Camera-type eye (tissue), 1 donor: ENCODE results near the gene LCE3A. TPM values are rescaled to one million over a fixed set of nuclear protein-coding genes. Genes with fewer than 3 reads are reported as not detected.

ENCODE experiments used
- total RNA-seq: library from RNA; depleted of rRNA; stranded (reverse); fragments of >200 nt; gene quantifications from one replicate; pipeline ENCODE4 v1.2.3, GENCODE V29; 2014

LCE3A gene
- total RNA-seq: not detected

DNA sequence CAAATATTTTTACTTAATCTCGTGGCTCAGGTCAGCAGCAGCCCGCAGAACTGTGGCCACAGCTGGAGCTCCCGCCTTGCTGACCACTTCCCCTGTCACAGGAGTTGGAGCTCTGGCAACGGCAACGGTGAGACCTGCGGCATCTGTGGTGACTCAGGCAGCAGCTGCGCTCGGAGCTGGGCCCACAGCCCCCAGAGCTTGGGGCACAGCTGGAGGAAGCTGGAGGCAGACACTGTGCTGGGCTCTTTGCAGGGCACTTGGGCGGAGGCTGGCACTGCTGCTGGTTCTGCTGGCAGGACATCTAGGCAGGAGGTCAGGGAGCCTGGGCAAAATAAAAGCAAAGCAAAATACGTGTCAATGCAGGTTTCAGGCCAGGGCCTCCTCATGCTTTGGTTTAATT, at the start of gene LCE3A:
LCE3A (minus strand) TSS at position 301 of the 400 bp plus-strand sequence; CDS start at position 301, 0 bp downstream.

DNA sequence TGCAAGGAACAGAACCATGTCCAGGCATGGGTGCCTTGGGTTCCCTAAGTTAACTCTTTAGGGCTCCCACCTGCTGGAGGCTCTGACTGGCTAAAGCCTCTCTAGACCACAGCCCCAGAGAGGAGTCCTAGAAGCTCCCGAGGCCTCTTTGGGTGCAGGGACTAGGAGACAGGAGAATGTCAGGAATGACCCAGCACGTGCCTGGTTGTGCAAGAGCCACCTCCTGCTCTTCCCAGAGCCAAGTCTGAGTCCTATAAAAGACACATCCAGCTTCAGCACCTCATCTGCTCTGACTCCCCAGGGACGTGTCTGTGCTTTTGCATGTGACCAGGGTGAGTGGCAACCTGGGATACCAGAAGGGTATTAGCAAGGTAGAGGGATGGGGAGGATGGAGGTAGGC, 40.2 kb upstream of the LCE3A start, which contains the start of gene LCE2D:
LCE2D (plus strand) TSS at position 283 of the 400 bp plus-strand sequence. CDS start 726 bp downstream, outside the sequence.

DNA sequence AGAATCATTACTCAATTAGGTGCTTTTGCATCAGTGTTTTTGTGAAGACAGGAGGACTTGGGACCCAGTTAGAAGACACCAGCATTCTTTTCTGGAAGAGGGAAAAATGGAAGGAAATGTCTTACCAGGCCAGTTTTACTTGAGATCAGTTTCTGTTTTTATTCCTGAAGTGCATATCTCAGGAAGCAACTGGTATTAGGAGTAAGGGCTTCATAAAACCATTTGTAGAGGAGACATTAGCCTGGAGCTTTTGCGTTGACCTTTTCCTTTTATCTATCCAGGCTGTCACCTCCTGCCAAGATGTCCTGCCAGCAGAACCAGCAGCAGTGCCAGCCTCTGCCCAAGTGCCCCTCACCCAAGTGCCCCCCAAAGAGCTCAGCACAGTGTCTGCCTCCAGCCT, 9.4 kb downstream of the LCE3A start, which contains the start of gene LCE3B:
LCE3B (plus strand) TSS at position 301 of the 400 bp plus-strand sequence; CDS start at position 301, 0 bp downstream.

GRCh38 chr1:152599934-152600333, 23.0 kb downstream of the LCE3A start, which contains the start of gene LCE3C:
Gene LCE3C (plus strand): TSS chr1:152600234. CDS start chr1:152600732, 498 bp downstream.

DNA sequence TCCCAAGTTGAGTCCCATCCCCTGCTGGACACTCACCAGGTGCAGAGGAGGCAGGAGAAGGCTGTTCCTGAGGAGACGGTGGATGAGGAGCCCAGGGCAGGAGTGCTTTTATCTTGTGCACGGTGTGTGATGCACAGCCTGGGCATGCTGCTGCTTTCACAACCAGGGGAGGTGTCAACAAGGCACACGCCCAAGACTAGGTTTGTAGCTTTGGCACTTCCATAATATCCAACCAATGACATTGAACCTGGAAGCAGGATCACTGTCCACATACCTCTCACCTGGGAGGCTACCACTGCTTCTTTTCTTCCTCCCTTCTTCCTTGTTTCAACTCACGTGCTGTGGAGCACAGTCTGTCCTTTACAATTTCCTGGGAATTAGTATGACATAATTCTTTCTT, 42.5 kb downstream of the LCE3A start, which contains the start of gene LCE3D:
LCE3D (minus strand) TSS at position 84 of the 400 bp plus-strand sequence. CDS start 580 bp downstream, outside the sequence.

Other genes with a start within 250 kb of the LCE3A start
- gene CRNN, start 208.8 kb downstream of the LCE3A start, total RNA-seq: not detected
- gene LCE5A, start 112.3 kb downstream of the LCE3A start, total RNA-seq: not detected
- gene CRCT1, start 108.6 kb downstream of the LCE3A start, total RNA-seq: not detected
- not detected for gene LCE3E, start 56.3 kb downstream of the LCE3A start, total RNA-seq
- gene LCE3D, start 42.6 kb downstream of the LCE3A start, total RNA-seq: not detected
- not detected for gene LCE3C, start 22.9 kb downstream of the LCE3A start, total RNA-seq
- not detected for gene LCE3B, start 9.3 kb downstream of the LCE3A start, total RNA-seq
- gene LCE2D, start 40.3 kb upstream of the LCE3A start, total RNA-seq: not detected
- not detected for gene LCE2C, start 52.2 kb upstream of the LCE3A start, total RNA-seq
- gene LCE2B, start 63.0 kb upstream of the LCE3A start, total RNA-seq: not detected
- not detected for gene LCE2A, start 75.2 kb upstream of the LCE3A start, total RNA-seq
- not detected for gene LCE4A, start 85.1 kb upstream of the LCE3A start, total RNA-seq
- not detected for gene KPRP, start 134.9 kb upstream of the LCE3A start, total RNA-seq
- gene LCE1F, start 152.0 kb upstream of the LCE3A start, total RNA-seq: not detected
- gene LCE1E, start 163.2 kb upstream of the LCE3A start, total RNA-seq: not detected
- gene LCE1D, start 173.6 kb upstream of the LCE3A start, total RNA-seq: not detected
- not detected for gene LCE1C, start 183.5 kb upstream of the LCE3A start, total RNA-seq
- not detected for gene LCE1B, start 188.9 kb upstream of the LCE3A start, total RNA-seq
- not detected for gene LCE1A, start 204.4 kb upstream of the LCE3A start, total RNA-seq
- gene LCE6A, start 219.8 kb upstream of the LCE3A start, total RNA-seq: not detected
- not detected for gene LCE7A, start 236.9 kb upstream of the LCE3A start, total RNA-seq